ENCODE results near the gene RBM6. TPM values are rescaled to one million over a fixed set of nuclear protein-coding genes. Genes with fewer than 3 reads are reported as not detected.

Gene RBM6
- 52.8 and 55.6 TPM in 2 replicates for polyA plus RNA-seq (2013)

GRCh38 chr3:49939858-49940666, at the start of gene RBM6:
Gene RBM6 (plus strand): TSS chr3:49940150. CDS start chr3:49962642, 22,492 bp downstream.
- H3K9ac ChIP-seq (ENCODE audit: low read length): peak within 1 kb of the TSS; percentile 95
- H3K18ac ChIP-seq (ENCODE audit: low read length): peak within 1 kb of the TSS; percentile 64
- peak within 1 kb of the TSS; percentile 90 for H3K27ac ChIP-seq (ENCODE audit: low read depth, low read length)
- peaks cover 15% of the 10 kb centered on the region for H3K79me2 ChIP-seq (ENCODE audit: control insufficient read depth, insufficient read depth, low read length, poor library complexity)
- DNase-seq: peak; percentile 94 to 97
- H3K14ac ChIP-seq (ENCODE audit: low read length): peak within 1 kb of the TSS; percentile 73
- H3K9me3 ChIP-seq (ENCODE audit: insufficient read depth, low read depth, low read length): no peaks in the 10 kb centered on the region
- peak within 1 kb of the TSS; percentile 95 for H3K4ac ChIP-seq (ENCODE audit: low read depth, low read length)
- no CpG with 5 or more reads among the region's 74 CpGs for WGBS (ENCODE audit: extremely low coverage, insufficient coverage, insufficient read length)
- peak within 1 kb of the TSS; percentile 88 for H3K4me3 ChIP-seq (ENCODE audit: low read depth, low read length)
- H2BK12ac ChIP-seq (ENCODE audit: low read length): peak within 1 kb of the TSS; percentile 21
- no peaks in the 10 kb centered on the region for H3K36me3 ChIP-seq (ENCODE audit: control insufficient read depth in 1 of 2, insufficient read depth in 2 of 2, low read length in 2 of 2)
- peak within 1 kb of the TSS; percentile 89 for H2AFZ ChIP-seq (ENCODE audit: insufficient read depth, low read length, poor library complexity)
- no peak within 1 kb of the TSS for H2AK5ac ChIP-seq (ENCODE audit: low read length)
- H3K79me1 ChIP-seq (ENCODE audit: low read length): peaks cover 7% of the 10 kb centered on the region
- H4K8ac ChIP-seq (ENCODE audit: low read depth, low read length): peak within 1 kb of the TSS; percentile 89
- peak within 1 kb of the TSS; percentile 76 for H4K12ac ChIP-seq (ENCODE audit: low read depth, low read length)
- H2BK120ac ChIP-seq (ENCODE audit: insufficient read depth, low read length, poor library complexity): peak within 1 kb of the TSS; percentile 63
- H4K91ac ChIP-seq (ENCODE audit: low read depth, low read length): peak within 1 kb of the TSS; percentile 84
- H3K23ac ChIP-seq (ENCODE audit: low read length): no peak within 1 kb of the TSS
- H3K4me1 ChIP-seq (ENCODE audit: control insufficient read depth in 1 of 2, insufficient read depth in 2 of 2, low read length in 2 of 2): peaks cover 0 to 5% of the 10 kb centered on the region in 2 experiments
- peak within 1 kb of the TSS; percentile 44 for H2BK5ac ChIP-seq (ENCODE audit: low read depth, low read length, poor library complexity)
- no peaks in the 10 kb centered on the region for H3K27me3 ChIP-seq (ENCODE audit: insufficient read depth, low read length)
- H3K4me2 ChIP-seq (ENCODE audit: low read length): peak within 1 kb of the TSS; percentile 65

DNA sequence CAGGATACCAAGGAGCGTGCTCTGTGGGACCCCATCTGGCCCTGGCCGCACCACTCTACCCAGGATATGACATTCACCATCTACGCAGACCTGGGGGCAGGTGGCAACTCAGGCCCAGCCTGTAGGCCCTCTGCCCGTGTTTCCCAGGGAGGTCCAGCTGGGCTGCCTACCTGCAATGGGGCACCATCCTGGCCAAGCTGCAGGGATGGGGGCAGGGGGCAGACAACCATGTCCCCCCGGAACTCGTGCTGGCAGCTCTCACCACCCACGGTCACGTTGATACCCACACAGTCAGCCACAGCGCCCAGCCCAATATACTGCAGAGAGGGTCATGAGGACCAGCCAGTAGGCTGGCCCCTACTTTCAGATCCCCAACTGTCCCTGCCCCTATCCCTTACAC, 44.2 kb upstream of the RBM6 start:
- H4K12ac ChIP-seq (ENCODE audit: low read depth, low read length): no peak overlapping the region
- no peaks in the 10 kb centered on the region for H3K79me1 ChIP-seq (ENCODE audit: low read length)
- peaks cover 4% of the 10 kb centered on the region for H3K9me3 ChIP-seq (ENCODE audit: insufficient read depth, low read depth, low read length)
- H3K27me3 ChIP-seq (ENCODE audit: insufficient read depth, low read length): no peaks in the 10 kb centered on the region
- no peak overlapping the region for H3K23ac ChIP-seq (ENCODE audit: low read length)
- H3K4ac ChIP-seq (ENCODE audit: low read depth, low read length): no peak overlapping the region
- H2BK5ac ChIP-seq (ENCODE audit: low read depth, low read length, poor library complexity): no peak overlapping the region
- no peaks in the 10 kb centered on the region for H3K79me2 ChIP-seq (ENCODE audit: control insufficient read depth, insufficient read depth, low read length, poor library complexity)
- no peak overlapping the region for H4K8ac ChIP-seq (ENCODE audit: low read depth, low read length)
- WGBS (ENCODE audit: extremely low coverage, insufficient coverage, insufficient read length): no CpG with 5 or more reads among the region's 9 CpGs
- no peak overlapping the region for H3K9ac ChIP-seq (ENCODE audit: low read length)
- H2BK120ac ChIP-seq (ENCODE audit: insufficient read depth, low read length, poor library complexity): no peak overlapping the region
- H3K4me2 ChIP-seq (ENCODE audit: low read length): no peak overlapping the region
- no peak overlapping the region for H2AFZ ChIP-seq (ENCODE audit: insufficient read depth, low read length, poor library complexity)
- no peak overlapping the region for H3K27ac ChIP-seq (ENCODE audit: low read depth, low read length)
- no peak overlapping the region for H3K4me3 ChIP-seq (ENCODE audit: low read depth, low read length)
- no peaks in the 10 kb centered on the region for H3K4me1 ChIP-seq (ENCODE audit: control insufficient read depth in 1 of 2, insufficient read depth in 2 of 2, low read length in 2 of 2)
- no peak overlapping the region for H2AK5ac ChIP-seq (ENCODE audit: low read length)
- no peaks in the 10 kb centered on the region for H3K36me3 ChIP-seq (ENCODE audit: control insufficient read depth in 1 of 2, insufficient read depth in 2 of 2, low read length in 2 of 2)
- no peak for DNase-seq
- H3K18ac ChIP-seq (ENCODE audit: low read length): no peak overlapping the region
- H2BK12ac ChIP-seq (ENCODE audit: low read length): no peak overlapping the region
- no peak overlapping the region for H3K14ac ChIP-seq (ENCODE audit: low read length)
- H4K91ac ChIP-seq (ENCODE audit: low read depth, low read length): no peak overlapping the region

DNA sequence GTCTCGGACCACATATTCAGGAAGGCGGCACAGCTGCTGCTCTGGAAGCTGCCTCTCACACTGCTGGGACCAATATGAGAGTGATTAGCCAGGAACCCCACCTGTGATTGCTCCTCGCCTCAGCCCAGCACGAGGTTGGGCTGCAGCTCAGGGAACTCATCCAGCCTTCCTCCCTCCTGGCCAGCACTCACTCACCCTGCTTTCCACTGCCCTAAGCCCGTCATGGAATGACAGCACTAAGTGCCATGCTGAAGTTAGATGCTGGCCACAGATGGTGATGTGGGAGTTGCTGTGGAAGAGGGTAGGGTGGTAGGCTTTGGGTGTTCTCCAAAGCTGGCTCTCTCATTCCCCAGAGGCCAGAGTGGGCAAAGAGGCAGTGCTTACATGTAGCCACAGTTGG, 43.6 kb upstream of the RBM6 start:
- H3K79me2 ChIP-seq (ENCODE audit: control insufficient read depth, insufficient read depth, low read length, poor library complexity): no peaks in the 10 kb centered on the region
- no peak overlapping the region for H3K27ac ChIP-seq (ENCODE audit: low read depth, low read length)
- no CpG with 5 or more reads among the region's 5 CpGs for WGBS (ENCODE audit: extremely low coverage, insufficient coverage, insufficient read length)
- peaks cover 2% of the 10 kb centered on the region for H3K9me3 ChIP-seq (ENCODE audit: insufficient read depth, low read depth, low read length)
- H4K91ac ChIP-seq (ENCODE audit: low read depth, low read length): no peak overlapping the region
- H2BK12ac ChIP-seq (ENCODE audit: low read length): no peak overlapping the region
- H4K12ac ChIP-seq (ENCODE audit: low read depth, low read length): no peak overlapping the region
- no peak overlapping the region for H2AK5ac ChIP-seq (ENCODE audit: low read length)
- H3K14ac ChIP-seq (ENCODE audit: low read length): no peak overlapping the region
- no peak overlapping the region for H3K4ac ChIP-seq (ENCODE audit: low read depth, low read length)
- H2BK5ac ChIP-seq (ENCODE audit: low read depth, low read length, poor library complexity): no peak overlapping the region
- no peaks in the 10 kb centered on the region for H3K27me3 ChIP-seq (ENCODE audit: insufficient read depth, low read length)
- H2BK120ac ChIP-seq (ENCODE audit: insufficient read depth, low read length, poor library complexity): no peak overlapping the region
- no peak overlapping the region for H3K23ac ChIP-seq (ENCODE audit: low read length)
- no peak overlapping the region for H3K18ac ChIP-seq (ENCODE audit: low read length)
- H2AFZ ChIP-seq (ENCODE audit: insufficient read depth, low read length, poor library complexity): no peak overlapping the region
- no peak overlapping the region for H3K9ac ChIP-seq (ENCODE audit: low read length)
- no peak overlapping the region for H4K8ac ChIP-seq (ENCODE audit: low read depth, low read length)
- H3K4me1 ChIP-seq (ENCODE audit: control insufficient read depth in 1 of 2, insufficient read depth in 2 of 2, low read length in 2 of 2): no peaks in the 10 kb centered on the region
- no peaks in the 10 kb centered on the region for H3K79me1 ChIP-seq (ENCODE audit: low read length)
- no peak overlapping the region for H3K4me2 ChIP-seq (ENCODE audit: low read length)
- no peaks in the 10 kb centered on the region for H3K36me3 ChIP-seq (ENCODE audit: control insufficient read depth in 1 of 2, insufficient read depth in 2 of 2, low read length in 2 of 2)
- no peak overlapping the region for H3K4me3 ChIP-seq (ENCODE audit: low read depth, low read length)
- no peak for DNase-seq

DNA sequence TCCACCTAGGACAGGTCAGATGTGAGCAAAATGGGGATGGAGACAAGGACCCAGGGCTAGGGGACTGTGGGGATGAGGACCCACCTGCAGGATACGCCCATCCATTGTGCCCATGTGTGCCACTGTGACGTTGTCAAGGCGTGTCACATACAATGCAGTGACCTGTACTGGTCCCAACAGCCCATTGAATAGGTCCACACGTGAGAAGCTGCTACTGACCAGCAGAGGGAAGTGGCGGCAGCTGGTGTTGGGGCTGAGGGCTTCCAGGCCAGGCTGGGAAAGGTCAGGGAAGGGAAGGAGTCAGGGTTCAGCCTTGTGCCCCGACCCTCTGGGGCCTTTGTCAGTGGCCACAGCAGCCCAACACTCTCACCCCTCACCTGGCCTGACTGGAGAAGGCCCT, 41.0 kb upstream of the RBM6 start:
- H4K91ac ChIP-seq (ENCODE audit: low read depth, low read length): no peak overlapping the region
- no peak overlapping the region for H2BK120ac ChIP-seq (ENCODE audit: insufficient read depth, low read length, poor library complexity)
- no peaks in the 10 kb centered on the region for H3K27me3 ChIP-seq (ENCODE audit: insufficient read depth, low read length)
- no peak overlapping the region for H2BK12ac ChIP-seq (ENCODE audit: low read length)
- no peak overlapping the region for H2AK5ac ChIP-seq (ENCODE audit: low read length)
- peaks cover 2% of the 10 kb centered on the region for H3K9me3 ChIP-seq (ENCODE audit: insufficient read depth, low read depth, low read length)
- no peaks in the 10 kb centered on the region for H3K79me2 ChIP-seq (ENCODE audit: control insufficient read depth, insufficient read depth, low read length, poor library complexity)
- no peak overlapping the region for H3K4me3 ChIP-seq (ENCODE audit: low read depth, low read length)
- no peaks in the 10 kb centered on the region for H3K36me3 ChIP-seq (ENCODE audit: control insufficient read depth in 1 of 2, insufficient read depth in 2 of 2, low read length in 2 of 2)
- H3K4me2 ChIP-seq (ENCODE audit: low read length): no peak overlapping the region
- no peak overlapping the region for H3K4ac ChIP-seq (ENCODE audit: low read depth, low read length)
- peak in 1 of 2 donors; percentile 11 for DNase-seq
- no peak overlapping the region for H3K18ac ChIP-seq (ENCODE audit: low read length)
- WGBS (ENCODE audit: extremely low coverage, insufficient coverage, insufficient read length): no CpG with 5 or more reads among the region's 6 CpGs
- no peaks in the 10 kb centered on the region for H3K79me1 ChIP-seq (ENCODE audit: low read length)
- H3K9ac ChIP-seq (ENCODE audit: low read length): no peak overlapping the region
- H3K4me1 ChIP-seq (ENCODE audit: control insufficient read depth in 1 of 2, insufficient read depth in 2 of 2, low read length in 2 of 2): peaks cover 3 to 6% of the 10 kb centered on the region in 2 experiments
- no peak overlapping the region for H3K23ac ChIP-seq (ENCODE audit: low read length)
- H4K8ac ChIP-seq (ENCODE audit: low read depth, low read length): no peak overlapping the region
- no peak overlapping the region for H3K27ac ChIP-seq (ENCODE audit: low read depth, low read length)
- no peak overlapping the region for H2BK5ac ChIP-seq (ENCODE audit: low read depth, low read length, poor library complexity)
- H3K14ac ChIP-seq (ENCODE audit: low read length): no peak overlapping the region
- no peak overlapping the region for H4K12ac ChIP-seq (ENCODE audit: low read depth, low read length)
- H2AFZ ChIP-seq (ENCODE audit: insufficient read depth, low read length, poor library complexity): no peak overlapping the region
